ENCODE measurements around the gene PPARD.

GRCh38 chr6:35427851-35428321 is 85.5 kb downstream of the PPARD start:
- TF ChIP-seq CTCF (IDR thresholded peaks at IDR 0.05) (no peak), EP300 (IDR thresholded peaks at IDR 0.05) (no peak)

Measured in gastroesophageal sphincter (tissue), 3 donors.